ENCODE data around the gene LEMD2.

The LEMD2 gene

DNA sequence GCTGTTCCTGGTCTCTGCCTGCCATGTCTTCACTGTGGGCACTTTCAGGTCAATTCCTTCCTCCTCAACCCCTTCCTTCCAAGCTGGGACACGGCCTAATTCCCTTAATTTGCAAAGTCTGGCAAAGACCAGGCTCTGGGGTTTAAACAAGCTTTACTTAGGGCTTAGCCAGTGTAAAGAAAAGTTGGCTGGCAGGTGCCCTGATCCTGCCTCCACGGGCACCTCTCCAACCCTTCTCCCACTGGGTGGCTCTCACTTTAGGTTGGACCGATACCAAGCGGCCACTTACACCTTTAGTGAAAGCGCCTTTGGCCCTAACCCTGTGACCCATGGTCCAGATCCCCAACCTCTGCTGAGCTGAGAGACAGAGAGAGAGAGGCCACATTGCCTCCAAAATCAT, 28.6 kb upstream of the LEMD2 start:
- Histone ChIP-seq H3K36me3 (ENCODE audit: control insufficient read depth in 2 of 2, insufficient read depth in 2 of 2, low read length in 2 of 2) (no peaks in the 10 kb centered on the region), H3K27ac (ENCODE audit: low read length) (no peak overlapping the region), H3K9me3 (ENCODE audit: control insufficient read depth in 2 of 2, low read length in 2 of 2) (no peaks in the 10 kb centered on the region), H3K9ac (ENCODE audit: low read length in 2 of 2) (no peak overlapping the region), H3K4me3 (ENCODE audit: low read length in 2 of 2) (no peak overlapping the region), H3K4me1 (ENCODE audit: control insufficient read depth, insufficient read depth, low read length) (no peaks in the 10 kb centered on the region), H3K27me3 (ENCODE audit: control insufficient read depth in 1 of 2, insufficient read depth in 2 of 2, low read length in 2 of 2) (peaks cover 13 to 20% of the 10 kb centered on the region in 2 donors)

DNA sequence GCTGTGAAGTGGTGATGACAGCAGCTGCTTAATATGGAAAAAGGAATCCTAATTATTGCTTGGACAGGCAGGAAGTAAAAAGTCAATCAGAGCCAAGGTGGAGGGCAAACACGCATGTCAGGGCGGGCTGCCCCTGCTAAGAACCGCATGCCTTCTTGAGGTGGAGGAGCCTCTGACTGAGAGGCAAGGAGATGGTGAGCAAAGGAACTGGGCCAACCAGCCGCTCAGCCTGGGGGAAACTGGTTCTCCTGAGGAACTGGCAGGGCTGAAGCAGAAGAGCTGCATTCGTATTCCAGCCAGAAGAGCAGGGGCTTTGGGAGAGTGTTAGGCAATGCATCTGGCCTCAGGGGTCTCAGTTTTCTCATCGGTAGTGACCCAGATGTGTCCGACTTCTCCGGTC, 28.0 kb upstream of the LEMD2 start:
- Histone ChIP-seq H3K9me3 (ENCODE audit: control insufficient read depth in 2 of 2, low read length in 2 of 2) (no peaks in the 10 kb centered on the region), H3K4me3 (ENCODE audit: low read length in 2 of 2) (no peak overlapping the region), H3K27ac (ENCODE audit: low read length) (no peak overlapping the region), H3K27me3 (ENCODE audit: control insufficient read depth in 1 of 2, insufficient read depth in 2 of 2, low read length in 2 of 2) (peaks cover 18 to 22% of the 10 kb centered on the region in 2 donors), H3K4me1 (ENCODE audit: control insufficient read depth, insufficient read depth, low read length) (no peaks in the 10 kb centered on the region), H3K9ac (ENCODE audit: low read length in 2 of 2) (no peak overlapping the region), H3K36me3 (ENCODE audit: control insufficient read depth in 2 of 2, insufficient read depth in 2 of 2, low read length in 2 of 2) (no peaks in the 10 kb centered on the region)

DNA sequence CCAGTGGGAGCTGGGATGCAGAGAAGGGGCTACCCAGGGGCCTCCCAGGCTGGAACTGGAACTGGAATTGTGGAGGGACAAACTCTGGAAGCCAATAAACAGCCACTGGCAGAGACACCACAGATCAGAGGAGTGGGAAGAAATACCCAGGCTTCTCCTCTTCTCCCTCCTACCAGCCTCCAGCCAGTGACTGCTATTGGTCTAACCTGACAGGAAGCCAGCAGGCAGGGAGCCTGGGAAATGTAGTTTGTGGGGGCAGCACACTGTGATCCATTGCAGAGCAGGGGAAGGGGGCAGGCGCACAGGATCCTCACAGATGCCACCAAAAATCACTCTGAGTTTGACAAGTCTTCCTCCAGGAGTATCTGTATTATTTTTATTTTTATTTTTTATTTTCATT, 26.9 kb upstream of the LEMD2 start:
- no peak overlapping the region for H3K27ac ChIP-seq (ENCODE audit: low read length)
- H3K4me3 ChIP-seq (ENCODE audit: low read length in 2 of 2) = no peak overlapping the region
- no peaks in the 10 kb centered on the region for H3K4me1 ChIP-seq (ENCODE audit: control insufficient read depth, insufficient read depth, low read length)
- H3K36me3 ChIP-seq (ENCODE audit: control insufficient read depth in 2 of 2, insufficient read depth in 2 of 2, low read length in 2 of 2) = no peaks in the 10 kb centered on the region
- no peak overlapping the region for H3K9ac ChIP-seq (ENCODE audit: low read length in 2 of 2)
- peaks cover 21 to 22% of the 10 kb centered on the region in 2 donors for H3K27me3 ChIP-seq (ENCODE audit: control insufficient read depth in 1 of 2, insufficient read depth in 2 of 2, low read length in 2 of 2)
- H3K9me3 ChIP-seq (ENCODE audit: control insufficient read depth in 2 of 2, low read length in 2 of 2) = no peaks in the 10 kb centered on the region

DNA sequence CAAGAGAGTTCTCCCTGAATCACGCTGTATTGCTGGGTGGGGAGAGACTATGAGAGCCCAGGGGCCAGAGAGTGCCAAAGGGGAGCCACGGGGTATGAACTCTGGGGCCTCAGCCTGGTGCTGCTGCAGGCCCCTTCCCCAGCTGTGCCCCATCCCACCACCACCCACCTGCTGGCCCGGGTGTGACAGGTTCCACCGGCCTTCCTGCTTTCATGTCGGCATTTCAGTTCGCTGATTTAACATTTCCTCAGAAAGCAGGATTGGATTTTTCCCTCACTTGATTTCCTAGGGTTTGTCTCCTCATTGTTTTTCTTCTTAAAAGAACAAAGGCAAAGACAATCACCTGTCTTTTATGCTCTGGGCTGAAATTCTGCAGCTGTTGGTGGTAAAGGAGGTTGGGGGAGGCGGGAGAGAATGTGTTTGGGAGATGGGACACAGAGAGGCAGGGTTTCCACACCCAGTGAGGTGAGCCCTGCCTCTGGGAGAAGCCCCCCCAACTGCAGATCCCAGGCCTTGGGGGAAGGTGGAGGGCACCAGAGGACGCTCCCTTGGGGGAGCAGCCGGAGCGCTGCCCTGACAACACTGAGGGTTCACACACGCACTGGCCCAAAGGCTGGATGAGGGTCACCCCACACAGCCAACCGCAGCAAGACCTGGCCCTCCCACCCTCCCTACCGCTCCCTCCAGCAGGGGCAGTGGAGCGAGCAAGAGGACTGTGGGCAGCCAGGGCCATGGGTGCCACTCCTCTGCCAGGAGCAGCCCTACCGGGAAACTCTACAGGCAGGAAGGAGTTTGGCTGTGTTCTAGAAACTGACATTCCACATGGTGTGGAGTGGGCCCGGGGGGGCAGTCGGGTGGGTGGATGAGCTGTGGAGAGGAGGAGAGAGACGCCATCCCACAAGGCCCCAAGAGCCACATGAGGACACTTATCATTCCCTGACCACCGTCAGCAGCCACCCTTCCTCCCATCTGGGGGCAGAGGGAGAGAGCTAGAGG, 25.4 kb upstream of the LEMD2 start:
- H3K4me3 ChIP-seq (ENCODE audit: low read length in 2 of 2) = no peak overlapping the region
- H3K4me1 ChIP-seq (ENCODE audit: control insufficient read depth, insufficient read depth, low read length) = no peaks in the 10 kb centered on the region
- H3K9ac ChIP-seq (ENCODE audit: low read length in 2 of 2) = no peak overlapping the region
- no peak overlapping the region for H3K27ac ChIP-seq (ENCODE audit: low read length)
- no peaks in the 10 kb centered on the region for H3K9me3 ChIP-seq (ENCODE audit: control insufficient read depth in 2 of 2, low read length in 2 of 2)
- peaks cover 21 to 22% of the 10 kb centered on the region in 2 donors for H3K27me3 ChIP-seq (ENCODE audit: control insufficient read depth in 1 of 2, insufficient read depth in 2 of 2, low read length in 2 of 2)
- no peaks in the 10 kb centered on the region for H3K36me3 ChIP-seq (ENCODE audit: control insufficient read depth in 2 of 2, insufficient read depth in 2 of 2, low read length in 2 of 2)

DNA sequence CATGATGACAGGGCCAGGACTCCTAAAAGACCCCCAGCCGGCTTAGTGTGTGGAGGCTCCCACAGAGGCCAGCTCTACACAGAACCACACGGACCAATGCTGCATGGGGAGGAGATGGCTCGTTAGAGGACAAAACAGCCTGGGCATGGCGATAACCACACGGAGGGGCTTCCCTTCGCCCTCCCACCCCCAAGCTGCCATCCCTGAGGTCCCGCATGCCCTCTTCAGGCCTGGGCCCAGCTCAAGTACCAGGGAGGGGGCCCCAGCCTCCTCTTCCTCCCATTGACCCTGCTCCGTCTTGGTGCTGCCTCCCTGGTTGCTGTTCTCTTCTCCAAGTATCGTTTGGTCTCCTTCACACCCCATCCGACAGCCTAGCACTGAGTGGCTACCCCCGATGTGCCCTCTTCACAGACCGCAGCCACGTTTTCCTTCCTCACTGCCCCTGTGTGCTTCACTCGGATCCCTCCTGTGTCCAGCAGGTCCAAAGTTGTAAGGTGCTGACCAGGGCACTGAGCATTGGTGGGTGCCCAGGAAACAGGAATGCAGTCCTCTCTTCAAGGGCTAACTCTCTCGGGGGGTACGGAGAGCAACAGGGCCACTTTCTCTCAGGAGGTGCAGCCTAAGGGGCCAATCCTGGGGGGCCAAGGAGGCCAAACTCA, 24.4 kb upstream of the LEMD2 start:
- Histone ChIP-seq H3K9me3 (ENCODE audit: control insufficient read depth in 2 of 2, low read length in 2 of 2) (no peaks in the 10 kb centered on the region), H3K27ac (ENCODE audit: low read length) (no peak overlapping the region), H3K9ac (ENCODE audit: low read length in 2 of 2) (no peak overlapping the region), H3K4me1 (ENCODE audit: control insufficient read depth, insufficient read depth, low read length) (no peaks in the 10 kb centered on the region), H3K27me3 (ENCODE audit: control insufficient read depth in 1 of 2, insufficient read depth in 2 of 2, low read length in 2 of 2) (peaks cover 22 to 23% of the 10 kb centered on the region in 2 donors), H3K36me3 (ENCODE audit: control insufficient read depth in 2 of 2, insufficient read depth in 2 of 2, low read length in 2 of 2) (no peaks in the 10 kb centered on the region), H3K4me3 (ENCODE audit: low read length in 2 of 2) (no peak overlapping the region)

DNA sequence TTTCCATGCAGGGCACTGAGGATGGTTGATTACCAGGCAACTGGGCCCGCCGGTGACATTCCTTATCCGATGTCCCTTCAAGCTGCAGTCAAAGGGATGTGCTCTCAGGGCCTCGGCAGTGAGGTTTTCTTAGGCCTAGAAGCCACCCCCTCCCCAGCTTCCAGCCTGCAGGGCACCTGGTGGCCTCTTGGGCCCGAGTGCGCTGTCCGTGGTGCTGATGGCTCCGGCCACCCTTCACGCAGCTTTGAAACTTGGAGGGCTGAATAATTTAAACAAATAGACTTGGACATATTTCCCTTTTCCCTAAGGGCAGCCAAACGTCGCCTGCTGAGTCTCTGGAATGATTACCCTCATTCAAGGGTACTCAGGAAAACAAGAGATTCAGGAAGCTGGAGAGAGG, 23.7 kb upstream of the LEMD2 start:
- H3K4me1 ChIP-seq (ENCODE audit: control insufficient read depth, insufficient read depth, low read length) = no peaks in the 10 kb centered on the region
- H3K36me3 ChIP-seq (ENCODE audit: control insufficient read depth in 2 of 2, insufficient read depth in 2 of 2, low read length in 2 of 2) = no peaks in the 10 kb centered on the region
- H3K27me3 ChIP-seq (ENCODE audit: control insufficient read depth in 1 of 2, insufficient read depth in 2 of 2, low read length in 2 of 2) = peaks cover 22 to 23% of the 10 kb centered on the region in 2 donors
- no peak overlapping the region for H3K9ac ChIP-seq (ENCODE audit: low read length in 2 of 2)
- H3K9me3 ChIP-seq (ENCODE audit: control insufficient read depth in 2 of 2, low read length in 2 of 2) = no peaks in the 10 kb centered on the region
- H3K27ac ChIP-seq (ENCODE audit: low read length) = no peak overlapping the region
- H3K4me3 ChIP-seq (ENCODE audit: low read length in 2 of 2) = no peak overlapping the region

DNA sequence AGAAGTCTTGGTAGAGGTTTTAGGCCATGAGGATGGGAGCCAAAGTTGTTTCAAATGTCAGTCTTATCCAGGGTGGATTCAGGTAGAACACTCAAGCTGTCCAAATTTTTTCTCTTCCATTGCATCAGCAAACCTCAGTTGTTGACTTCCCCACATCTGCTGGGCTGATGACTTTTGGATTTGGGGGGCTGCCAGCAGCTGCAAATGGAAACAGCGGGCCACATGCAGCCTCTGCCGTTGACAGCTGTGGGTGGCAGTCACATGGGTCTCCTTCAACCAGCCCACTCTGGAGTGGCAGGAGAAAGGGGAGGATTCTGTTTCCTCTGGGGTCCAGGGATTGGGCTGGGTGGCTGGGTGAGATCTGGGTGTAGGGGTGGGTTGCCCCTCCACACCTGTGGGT, 20.7 kb upstream of the LEMD2 start:
- H3K27ac ChIP-seq (ENCODE audit: low read length) = no peak overlapping the region
- no peaks in the 10 kb centered on the region for H3K36me3 ChIP-seq (ENCODE audit: control insufficient read depth in 2 of 2, insufficient read depth in 2 of 2, low read length in 2 of 2)
- H3K4me1 ChIP-seq (ENCODE audit: control insufficient read depth, insufficient read depth, low read length) = no peaks in the 10 kb centered on the region
- H3K9ac ChIP-seq (ENCODE audit: low read length in 2 of 2) = no peak overlapping the region
- H3K27me3 ChIP-seq (ENCODE audit: control insufficient read depth in 1 of 2, insufficient read depth in 2 of 2, low read length in 2 of 2) = peaks cover 23 to 30% of the 10 kb centered on the region in 2 donors
- H3K4me3 ChIP-seq (ENCODE audit: low read length in 2 of 2) = no peak overlapping the region
- no peaks in the 10 kb centered on the region for H3K9me3 ChIP-seq (ENCODE audit: control insufficient read depth in 2 of 2, low read length in 2 of 2)

DNA sequence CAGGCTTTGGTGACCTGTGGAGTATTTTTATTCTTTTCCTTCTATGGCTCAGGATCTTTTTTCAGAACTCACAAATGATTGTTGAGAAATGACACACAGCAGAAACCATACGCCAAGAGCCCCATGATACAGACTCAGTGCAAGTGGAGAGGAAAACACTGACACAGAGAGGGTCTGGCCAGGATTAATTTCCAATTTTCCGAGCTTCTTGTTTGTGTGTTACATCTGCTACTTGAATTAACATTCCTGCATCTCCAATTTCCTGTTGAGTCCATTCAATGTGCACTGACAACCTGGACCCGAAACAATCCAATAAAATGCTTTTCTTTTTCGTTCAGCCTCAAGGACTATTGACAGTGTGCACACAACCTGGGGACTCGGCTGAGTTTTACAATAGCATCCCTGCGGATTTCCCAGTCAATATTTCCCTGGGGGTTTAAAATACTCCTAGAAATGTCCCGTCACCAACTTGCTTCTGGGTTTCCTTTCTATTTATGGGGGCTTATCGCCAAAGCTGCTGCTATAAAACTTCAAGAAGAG, 19.8 kb upstream of the LEMD2 start:
- Histone ChIP-seq H3K9me3 (ENCODE audit: control insufficient read depth in 2 of 2, low read length in 2 of 2) (no peaks in the 10 kb centered on the region), H3K27ac (ENCODE audit: low read length) (no peak overlapping the region), H3K9ac (ENCODE audit: low read length in 2 of 2) (no peak overlapping the region), H3K36me3 (ENCODE audit: control insufficient read depth in 2 of 2, insufficient read depth in 2 of 2, low read length in 2 of 2) (no peaks in the 10 kb centered on the region), H3K4me1 (ENCODE audit: control insufficient read depth, insufficient read depth, low read length) (no peaks in the 10 kb centered on the region), H3K4me3 (ENCODE audit: low read length in 2 of 2) (no peak overlapping the region), H3K27me3 (ENCODE audit: control insufficient read depth in 1 of 2, insufficient read depth in 2 of 2, low read length in 2 of 2) (peaks cover 17 to 30% of the 10 kb centered on the region in 2 donors)

DNA sequence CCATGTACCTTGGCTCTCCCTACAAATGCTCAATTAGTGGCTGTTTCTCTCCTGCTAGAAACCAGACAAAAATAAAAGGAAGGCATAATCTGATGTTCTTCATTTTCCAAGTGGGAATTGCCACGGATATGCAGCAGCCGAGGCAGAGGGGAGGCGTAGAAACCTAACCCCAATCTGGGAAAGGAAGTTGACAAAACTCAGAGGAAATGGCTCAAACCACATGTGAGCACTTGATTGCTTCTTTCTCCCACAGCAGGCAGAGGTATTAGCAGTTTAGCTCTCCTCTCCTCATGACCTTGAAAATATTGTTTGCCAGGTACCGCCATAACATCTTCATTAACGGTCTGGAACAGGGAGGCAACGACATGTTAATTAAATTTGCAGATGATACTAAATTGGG, 18.7 kb upstream of the LEMD2 start:
- peaks cover 10 to 23% of the 10 kb centered on the region in 2 donors for H3K27me3 ChIP-seq (ENCODE audit: control insufficient read depth in 1 of 2, insufficient read depth in 2 of 2, low read length in 2 of 2)
- H3K4me3 ChIP-seq (ENCODE audit: low read length in 2 of 2) = no peak overlapping the region
- no peaks in the 10 kb centered on the region for H3K9me3 ChIP-seq (ENCODE audit: control insufficient read depth in 2 of 2, low read length in 2 of 2)
- no peaks in the 10 kb centered on the region for H3K4me1 ChIP-seq (ENCODE audit: control insufficient read depth, insufficient read depth, low read length)
- no peak overlapping the region for H3K9ac ChIP-seq (ENCODE audit: low read length in 2 of 2)
- H3K36me3 ChIP-seq (ENCODE audit: control insufficient read depth in 2 of 2, insufficient read depth in 2 of 2, low read length in 2 of 2) = no peaks in the 10 kb centered on the region
- no peak overlapping the region for H3K27ac ChIP-seq (ENCODE audit: low read length)

DNA sequence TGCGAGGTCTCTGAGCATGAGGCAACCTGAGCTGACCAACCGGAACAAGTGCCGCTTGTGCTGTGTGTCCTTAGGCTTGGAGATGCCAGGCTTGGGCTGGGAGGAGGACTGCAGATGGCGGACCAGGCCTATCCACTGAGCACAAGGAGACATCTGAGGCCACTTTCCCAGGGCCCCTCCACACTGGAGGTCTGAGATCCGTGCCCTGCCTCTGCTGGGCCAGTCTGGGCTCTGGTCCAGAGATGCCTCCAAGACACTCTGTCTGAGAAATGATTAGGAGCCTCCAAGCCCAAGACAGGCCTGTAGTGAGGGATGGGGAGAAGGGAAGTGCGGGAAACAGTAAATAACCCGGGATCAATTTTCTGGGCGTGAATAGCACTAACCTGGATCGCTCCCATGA, 17.9 kb upstream of the LEMD2 start:
- Histone ChIP-seq H3K4me3 (ENCODE audit: low read length in 2 of 2) (no peak overlapping the region), H3K27ac (ENCODE audit: low read length) (no peak overlapping the region), H3K27me3 (ENCODE audit: control insufficient read depth in 1 of 2, insufficient read depth in 2 of 2, low read length in 2 of 2) (peaks cover 5 to 21% of the 10 kb centered on the region in 2 donors), H3K4me1 (ENCODE audit: control insufficient read depth, insufficient read depth, low read length) (no peaks in the 10 kb centered on the region), H3K9me3 (ENCODE audit: control insufficient read depth in 2 of 2, low read length in 2 of 2) (no peaks in the 10 kb centered on the region), H3K9ac (ENCODE audit: low read length in 2 of 2) (no peak overlapping the region), H3K36me3 (ENCODE audit: control insufficient read depth in 2 of 2, insufficient read depth in 2 of 2, low read length in 2 of 2) (no peaks in the 10 kb centered on the region)

Measured in stomach smooth muscle (tissue), 2 donors.